ENCODE measurements around the gene TST.
"Not testable (repeated sequence)": the region's sequence is repeated elsewhere in the genome, so short reads cannot be mapped to it uniquely, and the experiment has no call there.

TST gene

DNA sequence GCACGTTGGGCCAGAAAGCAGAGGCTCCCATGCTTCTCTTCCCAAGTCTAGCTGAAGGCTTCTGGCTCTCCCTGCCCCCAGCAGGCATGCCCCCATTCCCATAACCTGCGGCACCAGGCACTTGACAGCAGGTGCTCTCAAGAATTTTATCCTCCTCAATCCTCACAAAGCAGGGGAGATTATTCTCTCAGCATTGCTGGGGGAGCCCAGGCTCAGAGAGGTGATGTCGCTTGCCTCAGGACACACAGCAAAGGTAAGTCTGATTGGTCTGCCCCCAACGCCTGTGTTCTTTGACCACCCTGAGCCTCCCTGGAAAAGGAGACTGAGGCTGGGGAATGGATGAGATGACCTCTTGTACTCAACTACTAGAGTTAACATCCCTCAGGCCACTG lies 4.8 kb downstream of the TST start:
- no peak for DNase-seq (ENCODE audit: low spot score)

DNA sequence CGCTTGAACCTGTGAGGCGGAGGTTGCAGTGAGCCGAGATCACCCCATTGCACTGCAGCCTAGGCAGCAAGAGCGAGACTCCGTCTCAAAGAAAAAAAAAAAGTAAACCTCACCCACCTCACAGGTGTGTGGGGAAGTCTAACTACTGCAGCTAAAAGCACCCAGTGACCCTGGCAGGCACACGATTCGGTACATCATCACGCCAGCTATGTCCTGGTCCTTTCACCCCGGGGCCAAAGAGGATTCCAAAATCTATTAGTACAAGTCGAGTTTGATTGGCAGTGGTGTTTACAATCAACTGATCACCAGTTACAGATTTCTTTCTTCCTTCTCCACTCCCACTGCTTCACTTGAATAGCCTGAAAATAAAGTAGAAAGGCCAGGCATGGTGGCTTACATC lies 6.3 kb downstream of the TST start:
- DNase-seq (ENCODE audit: low spot score): no peak

DNA sequence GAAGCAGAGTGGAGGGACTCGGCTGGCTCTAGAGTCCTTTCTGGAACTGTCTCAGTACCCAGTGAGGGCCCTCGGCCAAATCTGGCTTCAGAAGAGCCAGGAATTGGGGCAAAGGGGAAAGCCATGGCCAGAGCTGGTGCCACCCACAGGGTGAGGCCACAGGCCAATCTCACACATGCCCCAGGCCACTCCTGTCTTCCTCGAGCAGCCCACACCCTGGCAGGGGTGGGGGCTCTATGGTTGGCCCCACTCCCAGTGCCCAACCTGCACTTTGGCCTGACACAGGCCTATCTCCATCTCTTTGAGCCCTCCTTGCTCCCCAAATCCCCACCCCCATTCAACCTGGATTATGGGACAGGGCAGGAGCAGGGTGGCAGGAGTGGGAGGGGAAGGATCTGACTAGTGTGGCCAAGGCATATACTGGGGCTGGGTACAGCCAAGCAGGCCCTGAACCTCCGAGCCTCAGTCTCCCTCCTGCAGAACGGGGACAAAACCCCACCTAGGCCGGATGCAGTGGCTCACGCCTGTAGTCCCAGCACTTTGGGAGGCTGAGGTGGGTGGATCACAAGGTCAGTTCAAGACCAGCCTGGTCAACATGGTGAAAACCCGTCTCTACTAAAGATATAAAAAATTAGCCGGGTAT lies 6.9 kb downstream of the TST start:
- no peak for DNase-seq (ENCODE audit: low spot score)

DNA sequence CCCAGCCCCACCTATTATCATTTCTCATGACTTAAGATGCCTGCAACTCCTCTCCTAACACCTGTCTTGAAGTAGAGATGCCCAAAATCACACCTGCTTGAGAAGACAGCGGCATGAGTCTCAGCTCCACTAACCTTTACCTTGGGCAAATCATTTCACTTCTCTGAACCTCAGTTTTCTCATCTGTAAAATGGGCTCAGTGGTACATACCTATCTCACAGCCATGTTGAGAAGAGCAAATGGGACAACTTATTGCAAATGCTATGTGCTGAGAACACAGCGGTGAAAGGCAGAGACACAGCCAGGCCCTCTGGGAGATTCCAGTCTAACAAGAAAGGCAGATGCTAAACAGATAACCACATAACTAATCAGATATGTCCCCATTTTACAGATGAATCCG lies 7.8 kb downstream of the TST start:
- no peak for DNase-seq (ENCODE audit: low spot score)

DNA sequence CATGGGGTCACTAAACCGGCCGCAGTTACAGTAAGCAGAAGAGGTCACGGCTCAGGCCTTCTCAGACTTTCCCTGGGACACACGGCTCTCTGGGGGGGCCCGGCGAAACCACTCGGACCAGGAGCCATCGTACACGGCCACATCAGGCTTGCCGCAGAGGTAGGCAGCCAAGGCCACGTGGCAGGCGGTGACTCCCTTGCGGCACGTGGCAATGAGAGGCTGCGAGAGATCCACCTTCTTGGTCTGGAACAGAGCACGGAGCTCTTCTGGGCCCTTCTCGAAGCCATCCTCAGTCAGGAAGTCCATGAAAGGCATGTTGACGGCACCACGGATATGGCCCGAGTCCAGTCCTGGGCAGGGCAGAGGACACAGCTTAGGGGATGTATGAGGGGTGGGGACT lies 8.3 kb downstream of the TST start:
- DNase-seq (ENCODE audit: low spot score): no peak

DNA sequence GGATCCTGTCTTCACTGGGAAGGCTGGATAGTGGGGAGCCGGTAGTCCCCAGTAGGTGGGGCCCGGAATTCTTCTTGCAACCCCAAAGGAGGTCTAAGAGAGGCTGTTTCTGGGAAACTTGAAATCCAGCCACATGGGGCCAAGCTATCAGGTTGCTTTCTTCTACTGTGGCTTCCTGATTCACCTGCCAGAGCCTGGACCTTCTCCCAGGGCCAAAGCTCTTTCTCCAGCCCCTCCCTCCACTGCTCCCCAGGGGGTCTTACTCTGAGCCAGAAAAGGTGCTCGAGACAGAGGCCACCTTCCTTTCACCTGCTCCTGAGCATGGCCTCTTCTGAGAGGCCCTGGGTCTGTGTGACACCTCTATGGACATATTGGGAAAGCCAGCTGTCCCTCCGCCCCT lies 9.1 kb downstream of the TST start:
- no peak for DNase-seq (ENCODE audit: low spot score)

GRCh38 chr22:37009490-37009889 lies 9.8 kb downstream of the TST start:
- DNase-seq (ENCODE audit: low spot score): no peak

DNA sequence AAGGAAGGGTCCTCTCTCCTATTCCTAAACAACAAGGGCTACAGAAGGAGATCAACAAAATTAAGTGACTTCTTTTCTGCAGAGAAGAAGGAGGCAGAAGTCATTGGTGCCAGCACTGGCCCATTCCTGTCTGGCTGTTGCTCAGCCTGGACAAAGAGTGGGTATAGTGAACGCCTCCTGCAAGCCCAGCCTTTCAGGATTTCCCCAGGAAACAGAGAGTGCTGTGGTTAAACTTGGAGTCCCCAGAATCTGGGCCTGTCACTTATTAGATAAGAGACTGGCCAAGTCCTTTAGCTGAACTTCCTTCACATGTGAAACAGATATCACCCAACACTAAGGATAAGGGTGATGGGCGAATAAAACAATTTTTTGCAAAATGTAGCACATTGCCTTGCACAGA lies 10.9 kb downstream of the TST start:
- no peak for DNase-seq (ENCODE audit: low spot score)

DNA sequence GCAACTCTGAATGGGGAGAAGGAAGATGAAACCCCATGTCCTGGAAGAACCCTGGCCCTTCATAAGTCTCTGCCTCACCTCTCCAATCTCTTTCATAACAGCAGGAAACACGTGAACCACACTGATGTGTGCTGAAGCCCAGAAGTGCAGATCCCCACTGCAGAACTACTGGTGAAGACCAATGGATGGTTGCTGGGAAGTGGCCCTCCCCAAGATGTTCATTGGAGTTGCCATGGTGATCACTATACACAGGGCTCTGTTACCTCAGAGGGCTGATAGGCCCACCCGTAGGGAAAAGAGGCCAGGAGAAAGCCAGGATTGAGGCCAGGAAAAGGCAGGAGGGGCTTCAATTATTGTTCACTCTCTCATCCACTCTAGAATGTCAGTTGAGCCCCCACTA lies 11.6 kb downstream of the TST start:
- no peak for DNase-seq (ENCODE audit: low spot score)

DNA sequence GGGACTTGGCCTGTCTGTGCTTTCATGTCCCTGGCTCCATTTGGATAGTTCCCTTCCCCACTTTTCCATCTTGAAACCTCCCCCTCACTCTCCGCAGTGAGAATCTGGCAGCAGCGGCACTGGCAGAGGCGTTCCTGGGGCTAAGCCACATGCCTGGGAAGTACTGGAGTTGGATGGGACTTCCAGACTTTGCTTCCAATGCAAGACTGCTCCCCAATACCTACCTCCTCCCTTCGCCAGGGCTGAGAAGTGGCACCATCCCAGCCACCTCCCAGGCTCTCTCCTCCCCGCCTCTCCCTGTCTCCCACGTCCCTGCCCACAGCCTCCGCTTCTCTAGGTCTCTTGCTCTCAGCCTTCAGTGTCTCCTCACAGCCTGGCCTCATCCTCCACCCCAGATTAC lies 16.6 kb downstream of the TST start:
- no peak for DNase-seq (ENCODE audit: low spot score)

DNA sequence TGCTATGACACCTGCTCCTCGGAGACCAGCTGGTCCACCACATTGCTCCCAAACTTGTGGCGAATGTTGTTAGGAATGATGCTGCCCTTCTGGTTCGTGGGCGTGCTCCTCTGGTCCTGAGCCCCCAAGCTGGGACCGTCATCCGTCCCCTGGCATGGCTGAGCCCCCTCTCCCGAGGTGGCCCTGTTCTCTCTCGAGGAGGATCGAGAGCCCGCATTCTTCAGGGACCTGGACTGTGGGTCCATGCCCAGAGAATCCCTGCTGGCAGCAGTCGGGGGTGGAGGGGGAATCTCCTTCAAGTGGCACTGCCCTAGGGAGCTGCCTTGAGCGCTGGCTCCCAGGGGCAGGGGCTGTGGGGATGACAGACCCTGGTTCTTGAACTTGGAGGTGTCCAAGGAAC lies 17.4 kb downstream of the TST start:
- no peak for DNase-seq (ENCODE audit: low spot score)

DNA sequence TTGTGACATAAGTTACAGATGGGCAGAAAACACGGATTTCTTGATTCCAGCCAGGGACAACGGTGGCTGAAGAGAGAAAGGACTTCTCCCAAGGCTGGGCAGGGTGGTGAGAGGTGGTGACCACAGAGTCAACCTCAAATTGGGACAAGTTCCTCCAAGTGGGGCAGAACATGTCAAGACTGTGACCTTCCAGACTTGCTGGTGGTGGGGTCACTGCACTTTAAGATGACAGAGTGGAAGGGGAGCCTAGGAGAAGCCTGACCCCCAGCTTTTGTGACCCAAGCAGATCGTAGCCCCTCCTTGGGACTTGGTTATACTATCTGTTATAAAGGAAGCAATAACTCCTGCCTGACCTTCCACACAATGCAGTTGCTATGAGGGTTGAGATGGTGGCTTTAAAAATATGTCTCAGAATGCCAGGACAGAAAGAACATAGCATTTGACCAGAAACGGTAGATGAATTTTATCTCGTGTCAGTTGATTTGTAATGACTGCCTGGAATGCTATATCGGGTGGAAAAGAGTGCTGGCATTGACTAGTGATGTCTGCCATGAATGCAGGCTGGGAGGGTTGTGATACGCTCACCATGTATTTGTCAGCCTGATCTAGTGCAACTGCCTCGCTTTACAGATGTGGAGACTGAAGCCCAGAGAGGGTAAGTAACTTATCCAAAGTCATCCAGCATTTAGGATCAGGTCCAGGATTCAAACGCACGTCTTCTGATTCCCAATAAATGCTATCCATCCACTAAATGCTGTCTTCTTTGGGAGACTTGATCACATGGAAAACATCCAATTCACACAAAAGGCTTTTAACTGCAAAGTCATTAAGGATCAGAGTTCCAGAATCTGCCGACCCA lies 18.3 kb downstream of the TST start:
- DNase-seq (ENCODE audit: low spot score): no peak

DNA sequence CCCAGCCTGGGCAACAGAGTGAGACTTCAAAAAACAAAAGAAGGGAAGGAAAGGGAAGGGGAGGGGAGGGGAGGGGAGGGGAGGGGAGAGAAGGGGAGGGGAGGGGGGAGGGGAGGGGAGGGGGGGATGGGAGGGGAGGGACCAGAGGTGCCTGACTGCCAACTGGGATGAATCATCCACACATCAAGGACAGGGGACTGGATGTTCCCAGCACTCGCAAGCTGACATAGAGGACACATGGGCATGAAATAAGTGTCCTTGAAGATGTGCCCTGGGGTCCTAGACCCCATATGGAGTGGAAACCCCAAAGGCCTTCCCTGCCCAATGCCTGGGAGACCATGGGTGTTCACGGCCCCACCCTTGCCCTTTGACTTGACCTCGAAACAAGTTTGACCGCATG lies 19.8 kb downstream of the TST start:
- no peak for DNase-seq (ENCODE audit: low spot score)

GRCh38 chr22:36998620-36999351 lies 20.5 kb downstream of the TST start:
- no peak for DNase-seq (ENCODE audit: low spot score)

GRCh38 chr22:36997746-36998145 lies 21.5 kb downstream of the TST start:
- no peak for DNase-seq (ENCODE audit: low spot score)

GRCh38 chr22:36991206-36991605 lies 28.0 kb downstream of the TST start:
- no peak for DNase-seq (ENCODE audit: low spot score)

DNA sequence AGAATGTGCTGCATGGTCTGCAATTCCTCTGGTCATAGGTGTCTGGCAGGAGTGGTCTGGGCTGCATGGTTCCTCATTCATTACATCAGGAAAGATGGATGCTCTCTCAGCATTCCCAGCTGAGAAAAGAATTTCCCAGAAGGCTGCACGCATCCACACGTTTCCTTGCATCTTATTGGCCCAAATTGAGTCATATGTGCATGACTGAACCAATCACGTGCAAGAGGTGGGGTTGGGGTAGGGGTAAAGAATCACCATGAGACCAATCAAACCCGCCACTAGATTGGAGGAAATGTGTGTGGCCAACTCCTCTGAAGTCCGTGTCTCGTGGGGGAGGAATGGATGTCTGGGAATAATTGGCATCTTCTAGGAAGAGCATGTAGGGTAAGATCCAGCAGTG lies 28.8 kb downstream of the TST start:
- no peak for DNase-seq (ENCODE audit: low spot score)

GRCh38 chr22:36989012-36989411 lies 30.2 kb downstream of the TST start:
- DNase-seq (ENCODE audit: low spot score): not testable (repeated sequence)

DNA sequence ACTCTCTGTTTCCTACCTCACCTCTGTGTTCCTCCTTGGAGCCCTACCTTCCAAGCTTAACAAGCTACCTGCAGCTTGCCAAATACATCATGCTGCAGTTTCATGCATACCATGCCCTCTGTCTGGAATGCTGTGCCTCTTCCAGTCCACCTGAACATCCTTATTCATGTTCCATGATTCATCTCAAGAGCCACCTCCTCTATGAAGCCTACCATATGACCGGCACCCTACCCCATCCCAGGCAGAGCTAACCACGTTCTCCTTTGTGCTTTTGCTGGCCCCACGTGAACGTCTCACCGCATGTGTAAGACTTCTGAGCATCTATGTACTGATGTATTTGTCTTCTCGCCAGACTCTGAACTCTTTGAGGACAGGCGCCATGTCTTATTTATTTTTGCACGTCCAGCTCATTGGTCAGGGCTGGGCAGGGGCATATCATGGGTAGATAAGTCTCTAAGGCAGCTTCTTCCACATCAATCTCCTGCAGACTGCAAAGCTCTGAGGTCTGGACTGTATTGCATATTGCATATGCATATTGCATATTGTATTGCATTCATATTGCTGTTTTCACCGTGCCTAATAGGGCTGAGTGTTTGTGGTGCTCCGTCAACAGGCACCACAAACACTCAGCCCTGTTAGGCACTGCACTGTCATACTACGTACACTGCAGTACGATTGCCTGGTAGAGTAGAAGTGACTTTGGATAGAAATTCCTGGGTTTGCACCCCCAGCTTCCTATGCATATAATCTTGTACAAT lies 31.0 kb downstream of the TST start:
- DNase-seq (ENCODE audit: low spot score): no peak

DNA sequence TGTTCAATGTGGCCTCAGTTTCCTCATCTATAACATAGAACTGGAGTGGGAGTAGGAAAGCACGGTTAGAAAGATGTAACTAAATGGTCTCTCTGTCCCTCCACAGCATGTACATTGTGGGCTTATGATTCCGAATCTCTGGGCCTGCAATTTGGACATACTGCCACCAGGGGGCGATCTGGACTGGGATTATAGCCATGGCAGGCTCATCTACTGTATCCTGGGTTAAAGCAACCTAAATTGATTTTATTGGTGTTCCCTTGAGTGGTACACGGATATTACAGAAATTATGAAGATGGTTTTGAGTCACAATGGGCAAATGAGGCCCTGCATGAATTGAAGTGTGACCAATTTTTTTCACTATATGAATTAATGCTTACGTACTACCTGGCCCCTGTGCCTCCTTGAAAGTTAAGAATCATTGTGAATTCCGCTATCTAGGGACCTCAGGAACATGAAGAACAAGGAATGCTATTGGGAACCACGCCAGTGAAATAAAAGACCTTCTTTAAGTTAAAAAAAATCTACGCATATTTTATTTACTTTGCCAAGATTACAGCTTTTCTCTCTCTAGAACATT lies 32.9 kb downstream of the TST start:
- DNase-seq (ENCODE audit: low spot score): no peak

DNA sequence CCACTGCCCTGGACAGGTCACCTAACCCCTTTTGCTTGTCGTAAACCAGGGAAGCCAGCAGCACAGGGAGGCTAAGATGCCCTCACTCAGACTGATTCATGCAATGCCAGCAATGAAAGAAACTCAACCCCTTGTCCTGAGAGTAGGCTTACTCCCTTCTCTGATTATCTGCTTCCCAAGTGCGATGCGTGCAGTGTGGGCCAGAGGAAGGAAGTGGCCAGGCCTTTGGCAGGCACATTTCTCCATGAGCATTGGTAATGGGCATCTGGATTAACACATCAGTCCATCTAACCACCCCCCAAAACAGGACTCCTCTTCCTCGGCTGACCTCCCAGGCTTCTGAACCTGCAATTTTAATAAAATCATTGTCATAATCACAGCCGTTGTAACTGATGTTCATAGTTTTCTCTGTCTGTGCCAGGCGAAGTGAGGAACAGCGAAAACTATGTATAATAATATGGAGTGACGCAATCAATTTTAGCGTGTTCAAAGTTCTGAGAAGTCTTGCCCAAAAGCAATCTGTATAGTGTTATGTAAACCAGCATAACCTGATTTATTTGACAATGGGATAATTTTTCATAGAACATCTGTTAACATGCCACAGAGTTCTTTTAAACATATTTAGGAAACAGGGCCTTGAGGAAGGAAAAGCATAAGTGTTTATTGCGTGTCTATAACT lies 33.9 kb downstream of the TST start:
- no peak for DNase-seq (ENCODE audit: low spot score)

Measured in AG08395 (cell line).